ENCODE results near the gene SELENOP.

SELENOP gene

GRCh38 chr5:42807722-42808447 lies 3.8 kb downstream of the SELENOP start:
- 87% methylated on average over 2 of the region's 2 CpGs for WGBS
- H3K4me3 ChIP-seq (ENCODE audit: low read length): no peak overlapping the region

DNA sequence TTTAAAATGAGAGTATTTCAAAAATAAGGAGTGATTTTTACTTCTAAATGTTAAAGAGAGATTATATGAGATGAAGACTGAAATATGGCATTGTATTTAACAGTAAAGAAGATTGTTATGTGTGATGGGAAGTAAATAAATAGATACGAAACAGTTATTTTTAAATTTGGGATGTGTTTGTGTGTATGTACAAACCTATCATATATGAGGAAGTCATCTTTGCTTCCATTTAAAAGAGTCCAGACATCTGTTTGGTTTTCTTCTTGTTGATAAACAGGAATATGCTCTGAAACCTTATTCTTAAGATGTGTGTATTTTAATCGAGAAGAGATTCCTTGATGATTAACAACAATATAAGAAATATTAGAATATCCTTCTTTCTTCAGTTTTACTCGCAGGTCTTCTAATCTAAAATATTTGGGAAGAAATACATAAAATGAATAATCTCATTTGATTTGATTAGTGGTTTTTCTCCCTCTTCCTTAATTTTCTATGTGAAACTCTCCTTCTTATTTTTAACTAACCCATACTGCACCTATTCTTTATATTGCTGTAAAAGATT lies 4.9 kb downstream of the SELENOP start:
- Histone ChIP-seq H3K27me3 (ENCODE audit: insufficient read depth, low read length) (no peaks in the 10 kb centered on the region), H3K4me3 (ENCODE audit: low read length) (no peak overlapping the region), H3K27ac (ENCODE audit: low read depth, low read length) (no peak overlapping the region), H3K4me1 (ENCODE audit: insufficient read depth, low read length) (peaks cover 18% of the 10 kb centered on the region), H3K9me3 (ENCODE audit: insufficient read depth, low read depth, low read length) (no peaks in the 10 kb centered on the region), H3K9ac (ENCODE audit: low read depth, low read length) (no peak overlapping the region), H3K36me3 (ENCODE audit: insufficient read depth, low read length) (peaks cover 30% of the 10 kb centered on the region)
- 93% methylated on average over 1 of the region's 3 CpGs for WGBS

More at GRCh38 chr5:42807722-42808447, 3.8 kb downstream of the SELENOP start:
- peaks cover 26% of the 10 kb centered on the region for H3K36me3 ChIP-seq (ENCODE audit: insufficient read depth, low read length)
- no peaks in the 10 kb centered on the region for H3K27me3 ChIP-seq (ENCODE audit: insufficient read depth, low read length)
- H3K27ac ChIP-seq (ENCODE audit: low read depth, low read length): no peak overlapping the region
- H3K9me3 ChIP-seq (ENCODE audit: insufficient read depth, low read depth, low read length): no peaks in the 10 kb centered on the region
- no peak overlapping the region for H3K9ac ChIP-seq (ENCODE audit: low read depth, low read length)
- peaks cover 28% of the 10 kb centered on the region for H3K4me1 ChIP-seq (ENCODE audit: insufficient read depth, low read length)

DNA sequence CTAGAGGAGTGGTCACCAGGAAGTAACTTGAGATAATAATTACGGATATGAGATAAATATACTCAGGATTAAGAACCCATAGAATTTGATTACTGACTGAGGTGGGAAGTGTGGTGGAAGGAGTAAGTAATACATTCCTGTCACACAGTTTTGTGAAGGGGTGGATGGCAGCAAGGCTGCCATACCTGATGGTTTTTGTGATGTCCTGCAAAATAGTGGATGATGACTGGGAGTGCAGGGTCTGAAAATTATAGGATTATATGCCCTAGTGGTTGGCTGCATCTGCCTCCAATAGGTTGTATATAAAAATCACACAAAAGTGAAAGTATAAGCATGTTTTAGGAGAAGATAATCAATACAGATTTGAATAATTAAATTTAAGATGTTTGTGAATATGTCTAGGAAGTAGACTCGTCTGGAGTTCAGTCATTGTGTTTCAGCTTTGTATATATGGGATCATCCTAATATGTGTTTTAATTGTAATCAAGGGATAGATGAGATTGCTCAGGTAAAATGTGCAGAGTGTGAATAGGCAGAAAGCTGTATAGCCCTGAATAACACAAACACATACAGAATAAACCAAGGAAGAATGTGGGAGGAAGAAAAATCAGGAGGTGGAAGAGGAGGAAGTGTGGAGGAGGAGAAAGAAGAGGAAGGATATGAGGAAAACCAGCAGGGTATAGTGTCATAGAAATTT lies 5.5 kb downstream of the SELENOP start:
- Histone ChIP-seq H3K9me3 (ENCODE audit: insufficient read depth, low read depth, low read length) (no peaks in the 10 kb centered on the region), H3K27ac (ENCODE audit: low read depth, low read length) (no peak overlapping the region), H3K4me3 (ENCODE audit: low read length) (no peak overlapping the region), H3K4me1 (ENCODE audit: insufficient read depth, low read length) (peaks cover 12% of the 10 kb centered on the region), H3K27me3 (ENCODE audit: insufficient read depth, low read length) (no peaks in the 10 kb centered on the region), H3K36me3 (ENCODE audit: insufficient read depth, low read length) (peaks cover 35% of the 10 kb centered on the region), H3K9ac (ENCODE audit: low read depth, low read length) (no peak overlapping the region)
- WGBS: 95% methylated on average over 2 of the region's 2 CpGs

DNA sequence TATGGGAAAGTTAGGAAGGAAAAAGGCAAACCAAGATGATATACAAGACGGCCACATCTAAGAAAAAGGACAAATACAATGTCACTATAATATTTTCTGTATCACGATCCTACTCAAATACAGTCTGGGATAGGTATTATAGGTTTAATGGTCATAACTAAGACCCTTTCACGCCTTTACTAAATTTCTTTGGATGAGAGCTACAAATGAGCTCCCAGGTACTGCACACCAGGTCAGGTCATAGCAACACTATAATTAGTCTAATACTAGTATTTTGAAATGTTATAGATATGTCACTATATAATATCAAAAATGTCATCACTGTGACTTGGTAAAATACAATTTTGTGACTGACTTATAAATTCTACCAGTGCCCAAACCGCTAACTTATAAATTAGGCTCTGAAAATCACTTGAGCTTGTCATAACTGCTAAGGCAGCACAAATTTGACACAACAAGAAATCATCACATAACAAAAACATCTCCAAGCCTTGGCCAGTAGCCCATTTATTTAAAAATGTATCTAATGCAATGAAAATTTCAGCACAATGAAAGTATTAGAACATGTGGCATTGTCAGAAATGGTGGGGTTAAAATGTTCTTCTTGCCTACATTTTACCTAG lies 6.9 kb downstream of the SELENOP start:
- H3K27ac ChIP-seq (ENCODE audit: low read depth, low read length): no peak overlapping the region
- no peak overlapping the region for H3K4me3 ChIP-seq (ENCODE audit: low read length)
- H3K9ac ChIP-seq (ENCODE audit: low read depth, low read length): no peak overlapping the region
- no peaks in the 10 kb centered on the region for H3K27me3 ChIP-seq (ENCODE audit: insufficient read depth, low read length)
- peaks cover 35% of the 10 kb centered on the region for H3K36me3 ChIP-seq (ENCODE audit: insufficient read depth, low read length)
- H3K9me3 ChIP-seq (ENCODE audit: insufficient read depth, low read depth, low read length): no peaks in the 10 kb centered on the region
- H3K4me1 ChIP-seq (ENCODE audit: insufficient read depth, low read length): peaks cover 1% of the 10 kb centered on the region; the same call in 1 of the 2 replicates
- WGBS: 100% methylated on average over 2 of the region's 4 CpGs

GRCh38 chr5:42801516-42802166 lies 10.1 kb downstream of the SELENOP start:
- Histone ChIP-seq H3K27ac (ENCODE audit: low read depth, low read length) (no peak overlapping the region), H3K36me3 (ENCODE audit: insufficient read depth, low read length) (peaks cover 29% of the 10 kb centered on the region), H3K9ac (ENCODE audit: low read depth, low read length) (no peak overlapping the region), H3K9me3 (ENCODE audit: insufficient read depth, low read depth, low read length) (no peaks in the 10 kb centered on the region), H3K4me1 (ENCODE audit: insufficient read depth, low read length) (no peaks in the 10 kb centered on the region), H3K4me3 (ENCODE audit: low read length) (no peak overlapping the region), H3K27me3 (ENCODE audit: insufficient read depth, low read length) (no peaks in the 10 kb centered on the region)
- 94% methylated on average over 5 of the region's 6 CpGs for WGBS

- 96% methylated on average over 7 of the region's 8 CpGs for WGBS
Observed at GRCh38 chr5:42800748-42801330, 10.9 kb downstream of the SELENOP start.

GRCh38 chr5:42799668-42800114 lies 12.0 kb downstream of the SELENOP start:
- Histone ChIP-seq H3K9me3 (ENCODE audit: insufficient read depth, low read depth, low read length) (no peaks in the 10 kb centered on the region), H3K9ac (ENCODE audit: low read depth, low read length) (no peak overlapping the region), H3K27me3 (ENCODE audit: insufficient read depth, low read length) (no peaks in the 10 kb centered on the region), H3K4me1 (ENCODE audit: insufficient read depth, low read length) (no peaks in the 10 kb centered on the region), H3K4me3 (ENCODE audit: low read length) (no peak overlapping the region), H3K36me3 (ENCODE audit: insufficient read depth, low read length) (peaks cover 12% of the 10 kb centered on the region), H3K27ac (ENCODE audit: low read depth, low read length) (no peak overlapping the region)
- 94% methylated on average over 7 of the region's 9 CpGs for WGBS

More at GRCh38 chr5:42800748-42801330, 10.9 kb downstream of the SELENOP start:
- H3K36me3 ChIP-seq (ENCODE audit: insufficient read depth, low read length): peaks cover 21% of the 10 kb centered on the region
- H3K4me3 ChIP-seq (ENCODE audit: low read length): no peak overlapping the region
- no peaks in the 10 kb centered on the region for H3K27me3 ChIP-seq (ENCODE audit: insufficient read depth, low read length)
- no peak overlapping the region for H3K27ac ChIP-seq (ENCODE audit: low read depth, low read length)
- no peaks in the 10 kb centered on the region for H3K9me3 ChIP-seq (ENCODE audit: insufficient read depth, low read depth, low read length)
- H3K9ac ChIP-seq (ENCODE audit: low read depth, low read length): no peak overlapping the region
- H3K4me1 ChIP-seq (ENCODE audit: insufficient read depth, low read length): no peaks in the 10 kb centered on the region

DNA sequence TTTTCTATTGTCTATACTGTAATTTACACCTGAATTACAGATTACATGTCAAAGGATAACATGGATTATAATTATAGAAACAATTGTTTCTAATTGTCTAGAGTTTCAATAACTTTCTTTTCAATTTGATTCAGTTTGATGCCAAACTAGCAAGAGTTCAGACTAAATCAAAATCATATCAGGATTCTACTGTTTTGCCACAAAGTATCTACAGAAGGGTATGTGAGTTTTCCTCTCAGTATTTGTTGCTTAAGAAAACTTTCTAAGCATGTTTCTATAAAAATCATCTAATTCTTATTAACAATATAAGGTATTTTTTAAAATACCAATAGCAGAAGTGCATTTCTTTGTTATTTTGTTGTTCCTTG lies 12.5 kb downstream of the SELENOP start:
- Histone ChIP-seq H3K9ac (ENCODE audit: low read depth, low read length) (no peak overlapping the region), H3K27ac (ENCODE audit: low read depth, low read length) (no peak overlapping the region), H3K4me1 (ENCODE audit: insufficient read depth, low read length) (no peaks in the 10 kb centered on the region), H3K27me3 (ENCODE audit: insufficient read depth, low read length) (no peaks in the 10 kb centered on the region), H3K36me3 (ENCODE audit: insufficient read depth, low read length) (peaks cover 12% of the 10 kb centered on the region), H3K9me3 (ENCODE audit: insufficient read depth, low read depth, low read length) (no peaks in the 10 kb centered on the region), H3K4me3 (ENCODE audit: low read length) (no peak overlapping the region)

- Histone ChIP-seq H3K27me3 (ENCODE audit: insufficient read depth, low read length) (no peaks in the 10 kb centered on the region), H3K9ac (ENCODE audit: low read depth, low read length) (no peak overlapping the region), H3K9me3 (ENCODE audit: insufficient read depth, low read depth, low read length) (no peaks in the 10 kb centered on the region), H3K27ac (ENCODE audit: low read depth, low read length) (no peak overlapping the region), H3K4me1 (ENCODE audit: insufficient read depth, low read length) (no peaks in the 10 kb centered on the region), H3K36me3 (ENCODE audit: insufficient read depth, low read length) (peaks cover 12% of the 10 kb centered on the region), H3K4me3 (ENCODE audit: low read length) (no peak overlapping the region)
- WGBS: 100% methylated on average over 4 of the region's 6 CpGs
Observed at GRCh38 chr5:42798284-42799240, 13.1 kb downstream of the SELENOP start.

GRCh38 chr5:42791151-42791550 lies 20.5 kb downstream of the SELENOP start:
- H3K4me3 ChIP-seq (ENCODE audit: low read length): no peak overlapping the region
- no peak overlapping the region for H3K9ac ChIP-seq (ENCODE audit: low read depth, low read length)
- H3K9me3 ChIP-seq (ENCODE audit: insufficient read depth, low read depth, low read length): peaks cover 11% of the 10 kb centered on the region; the same call in 1 of the 2 replicates
- no peaks in the 10 kb centered on the region for H3K4me1 ChIP-seq (ENCODE audit: insufficient read depth, low read length)
- no peaks in the 10 kb centered on the region for H3K36me3 ChIP-seq (ENCODE audit: insufficient read depth, low read length)
- no peak overlapping the region for H3K27ac ChIP-seq (ENCODE audit: low read depth, low read length)
- no peaks in the 10 kb centered on the region for H3K27me3 ChIP-seq (ENCODE audit: insufficient read depth, low read length)
